GM21717 (cell line): ENCODE data around the gene TKTL1.

ENCODE experiments used
- ATAC-seq: cut with Tn5 transposase; IDR thresholded peaks from one replicate; pipeline ENCODE4 v1.9.1; 2021; ENCODE audit warnings: mild to moderate bottlenecking, moderate library complexity; ENCODE audit not compliant: unreplicated experiment

TKTL1 gene

DNA sequence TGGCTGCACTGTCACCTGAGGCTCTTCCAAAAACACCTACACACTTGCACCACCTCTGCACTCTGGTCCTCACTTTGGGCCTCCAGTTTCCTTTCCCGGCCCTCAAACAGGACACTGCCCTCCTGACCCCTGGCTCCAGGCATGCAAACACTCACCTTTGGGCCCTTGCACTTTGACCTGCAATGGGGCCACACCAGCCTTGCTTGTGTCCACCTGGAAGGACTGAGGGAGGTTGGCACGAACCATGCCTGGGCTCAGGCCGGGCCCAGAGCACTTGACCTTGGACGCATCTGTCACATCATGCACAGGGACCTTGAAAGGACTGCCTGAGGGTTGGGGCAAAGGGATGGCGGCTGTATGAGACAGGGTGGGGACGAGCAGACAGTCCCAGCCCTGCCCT is 63.2 kb downstream of the TKTL1 start:
- ATAC-seq = no peak

- no peak for ATAC-seq
Measured at GRCh38 chrX:154359362-154360154, 64.0 kb downstream of the TKTL1 start.

DNA sequence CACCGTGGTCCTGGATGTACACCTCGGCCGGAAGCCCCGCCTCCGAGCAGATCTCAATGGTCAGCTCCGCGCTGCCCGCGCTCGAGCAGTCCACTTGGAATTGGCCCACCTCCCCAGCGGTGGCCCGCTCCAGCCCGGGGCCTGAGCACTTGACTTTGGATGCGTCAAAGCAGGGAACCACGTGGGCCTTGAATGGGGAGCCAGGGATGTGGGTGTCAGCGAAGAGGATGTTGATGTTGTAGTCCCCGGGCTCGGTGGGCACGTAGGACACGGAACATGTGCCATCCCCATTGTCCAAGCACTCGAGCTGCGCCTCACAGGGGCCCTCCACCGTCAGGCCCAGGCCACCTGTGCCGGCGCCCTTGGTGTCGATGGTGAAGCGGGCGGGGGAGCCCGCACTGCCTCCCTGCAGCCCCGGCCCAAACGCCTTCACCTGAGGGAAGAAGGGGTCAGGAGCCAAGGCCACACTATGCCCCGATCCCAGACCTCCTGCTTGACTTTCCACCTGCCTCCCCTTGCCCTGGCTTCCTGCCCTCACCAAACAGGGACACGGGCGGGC is 64.6 kb downstream of the TKTL1 start:
- ATAC-seq = no peak

DNA sequence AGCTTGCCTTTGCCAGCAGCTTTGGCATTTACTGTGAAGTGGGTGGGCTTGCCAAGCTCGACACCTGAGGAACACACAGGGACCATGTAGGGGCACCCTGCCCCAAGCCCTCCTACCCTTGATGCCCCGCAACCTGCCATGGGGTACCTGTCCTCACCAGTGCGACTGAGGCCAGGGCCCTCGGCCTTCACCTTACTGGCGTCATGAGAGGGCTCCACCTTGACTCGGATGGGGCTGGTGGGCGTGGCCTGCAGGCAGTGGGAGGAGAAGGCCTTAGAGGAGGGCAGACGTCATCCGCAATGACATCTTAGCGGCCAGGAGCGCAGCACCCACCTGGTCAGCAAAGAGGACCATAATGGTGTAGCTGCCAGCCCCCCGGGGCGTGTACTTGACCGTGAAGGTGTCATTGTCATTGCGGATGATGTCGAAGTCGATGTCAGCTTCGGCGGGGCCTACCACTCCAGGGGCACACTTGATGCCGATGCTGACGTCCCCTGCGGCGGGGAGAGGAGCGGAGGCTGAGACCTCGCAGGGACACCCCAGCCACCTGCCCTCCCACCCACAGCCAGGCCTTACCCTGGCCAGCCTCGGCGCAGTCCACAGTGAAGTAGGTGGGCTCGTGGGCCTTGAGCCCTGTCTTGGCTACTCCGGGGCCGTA is 66.6 kb downstream of the TKTL1 start:
- no peak for ATAC-seq

DNA sequence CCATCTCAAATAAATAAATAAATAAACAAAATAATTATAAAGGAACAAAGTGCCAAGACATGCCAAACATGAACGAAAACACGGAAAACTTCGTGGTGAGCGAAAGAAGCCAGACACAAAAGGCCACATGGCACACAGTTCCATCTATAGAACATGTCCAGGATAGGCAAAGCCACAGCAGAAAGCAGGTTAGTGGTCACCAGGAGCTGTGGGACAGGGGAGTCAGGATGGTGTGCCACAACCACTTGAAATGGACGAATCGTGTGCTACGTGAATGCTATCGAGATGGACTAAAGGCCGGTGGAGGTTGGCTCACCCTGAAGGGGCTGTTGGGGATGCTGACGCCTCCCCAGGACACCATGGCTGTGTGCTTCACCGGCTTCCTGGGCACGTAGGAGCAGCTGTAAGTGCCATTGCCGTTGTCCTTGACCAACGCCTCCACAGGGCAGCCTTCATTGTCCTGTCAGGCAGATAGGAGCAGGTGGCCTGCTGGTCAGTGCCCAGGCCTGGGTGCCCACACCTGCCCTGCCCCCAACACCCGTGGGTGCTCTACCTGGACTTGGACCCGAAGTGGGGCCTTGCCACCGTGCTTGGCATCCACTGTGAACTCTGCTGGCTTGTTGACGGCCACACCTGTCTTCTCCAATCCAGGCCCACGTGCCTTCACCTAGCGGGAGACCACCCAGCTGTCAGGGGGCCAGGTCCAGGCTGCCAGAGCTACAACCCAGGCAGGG is 68.3 kb downstream of the TKTL1 start:
- ATAC-seq = no peak

DNA sequence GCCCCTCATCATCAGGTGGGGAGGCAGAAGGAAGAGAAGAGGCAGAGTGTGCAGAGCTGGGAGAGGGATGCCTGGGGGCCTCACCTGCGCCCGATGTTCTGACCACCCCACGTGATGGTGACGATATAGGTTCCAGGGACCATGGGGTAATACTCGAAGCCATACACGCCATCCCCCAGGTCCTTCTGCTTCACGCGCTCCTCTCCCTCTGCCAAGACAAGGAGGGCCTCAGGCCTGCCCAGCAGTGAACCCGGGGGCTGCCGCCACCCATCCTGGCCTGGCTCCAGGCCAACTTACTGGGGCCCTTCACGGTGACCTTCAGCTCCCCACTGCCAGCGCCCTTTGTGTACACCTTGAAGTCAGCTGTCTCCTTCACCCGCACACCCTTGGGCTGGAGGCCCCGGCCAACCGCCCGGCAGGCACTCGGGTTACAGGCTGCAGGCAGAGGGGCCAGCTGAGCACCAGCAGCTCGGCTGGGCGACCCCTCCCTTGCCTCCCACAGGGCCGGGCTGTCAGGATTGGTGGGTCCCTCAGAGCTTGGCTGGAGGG is 69.5 kb downstream of the TKTL1 start:
- ATAC-seq = no peak

GRCh38 chrX:154365997-154366665 is 70.5 kb downstream of the TKTL1 start:
- no peak for ATAC-seq

DNA sequence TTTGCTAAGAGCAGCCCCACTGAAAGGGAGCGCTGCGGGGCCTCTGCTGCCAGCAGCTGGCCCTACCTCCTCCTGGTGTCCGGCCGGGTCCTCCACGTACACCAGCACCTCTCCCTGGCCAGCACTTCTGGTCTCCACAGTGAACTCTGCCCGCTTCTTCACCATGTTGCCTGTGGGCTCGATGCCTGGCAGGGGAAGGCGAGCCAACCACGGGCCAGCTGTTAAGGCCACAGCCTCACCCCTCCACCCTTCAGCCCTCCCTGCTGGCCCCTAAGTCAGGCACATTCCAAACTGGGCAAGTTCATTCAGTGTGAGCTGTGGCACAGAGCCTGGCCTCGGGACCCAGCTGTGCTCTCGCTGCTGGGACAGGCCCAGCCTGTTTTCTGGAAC is 71.1 kb downstream of the TKTL1 start:
- no peak for ATAC-seq

DNA sequence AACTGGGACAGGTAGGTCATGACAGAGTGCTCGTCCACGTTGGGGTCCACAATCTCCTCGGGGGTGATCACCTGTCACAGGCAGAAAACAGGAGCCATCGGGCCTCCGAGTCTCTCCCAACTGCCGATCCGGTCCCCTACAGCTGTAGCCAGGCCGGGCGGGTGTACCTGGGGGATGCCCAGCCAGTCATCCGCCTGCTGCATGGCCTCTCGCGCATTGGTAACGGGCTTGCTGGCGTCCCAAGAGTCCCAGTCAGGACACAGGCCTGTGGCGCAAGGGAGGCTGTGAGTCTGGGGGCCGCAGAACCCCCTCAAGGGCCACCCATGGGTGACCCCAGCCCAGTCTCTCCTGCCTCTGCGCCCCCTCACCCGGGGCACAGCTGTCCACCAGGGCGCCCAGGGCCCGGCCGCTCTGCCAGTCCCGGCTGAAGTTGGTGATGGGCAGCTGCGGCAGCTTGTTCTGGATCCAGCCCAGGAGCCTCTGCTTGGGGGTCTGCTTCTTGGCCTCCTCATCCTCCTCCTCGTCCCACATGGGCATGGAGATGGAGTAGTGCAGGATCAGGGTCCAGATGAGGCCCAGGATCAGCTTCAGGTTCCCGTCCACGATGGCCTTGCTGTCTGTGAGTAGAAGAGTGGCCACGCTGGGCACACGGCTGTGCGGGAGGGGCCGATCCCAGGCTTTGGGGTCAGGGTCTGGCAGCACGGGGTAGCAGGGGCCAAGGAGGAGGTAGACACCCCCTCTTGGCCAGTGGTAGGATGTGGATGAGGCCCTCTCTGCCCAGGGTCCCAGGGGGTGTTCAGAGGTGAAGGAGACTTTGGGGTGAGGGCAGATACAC is 72.1 kb downstream of the TKTL1 start:
- no peak for ATAC-seq

DNA sequence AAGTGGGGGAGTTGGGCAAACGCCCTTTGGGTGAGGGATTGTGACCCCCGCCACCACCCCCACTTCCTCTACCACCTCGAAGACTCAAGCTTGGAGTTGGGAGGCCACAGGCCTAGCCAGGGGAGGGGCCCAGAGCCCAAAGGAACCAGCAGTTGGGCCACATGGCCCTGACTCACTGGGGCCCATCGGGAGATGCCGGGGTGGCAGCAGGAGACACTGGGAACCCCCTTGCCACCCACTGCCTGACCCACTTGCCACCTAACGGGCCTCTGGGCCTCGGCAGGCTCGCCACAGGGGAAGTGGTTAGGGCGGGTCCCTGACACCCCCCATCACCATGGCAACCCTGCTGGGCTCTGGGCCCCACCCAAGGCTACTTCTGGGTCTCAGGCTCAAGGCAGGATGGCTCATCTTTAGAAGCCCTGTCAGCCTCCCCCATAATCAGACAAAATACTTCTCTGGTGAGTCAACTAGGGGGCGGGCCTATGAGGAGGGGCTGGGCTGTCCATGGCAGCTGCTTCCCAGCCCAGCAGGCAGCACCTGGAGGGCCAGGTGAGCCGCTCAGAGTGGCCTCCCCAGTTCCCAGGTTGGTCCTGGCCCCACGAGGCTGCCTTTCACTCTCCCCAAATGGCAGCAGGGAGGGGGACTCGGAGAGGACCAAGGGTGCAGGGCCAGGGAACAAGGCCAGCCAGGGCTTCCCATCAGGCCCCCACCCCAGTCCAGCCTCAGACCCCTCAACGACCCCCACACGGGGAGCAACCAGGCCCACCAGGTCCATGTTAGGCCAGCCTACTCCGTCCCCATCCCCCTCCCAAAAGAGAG is 73.2 kb downstream of the TKTL1 start:
- no peak for ATAC-seq

- no peak for ATAC-seq
Measured at GRCh38 chrX:154369449-154370299, 74.1 kb downstream of the TKTL1 start.

GRCh38 chrX:154370300-154371016 is 74.9 kb downstream of the TKTL1 start:
- ATAC-seq = no peak

DNA sequence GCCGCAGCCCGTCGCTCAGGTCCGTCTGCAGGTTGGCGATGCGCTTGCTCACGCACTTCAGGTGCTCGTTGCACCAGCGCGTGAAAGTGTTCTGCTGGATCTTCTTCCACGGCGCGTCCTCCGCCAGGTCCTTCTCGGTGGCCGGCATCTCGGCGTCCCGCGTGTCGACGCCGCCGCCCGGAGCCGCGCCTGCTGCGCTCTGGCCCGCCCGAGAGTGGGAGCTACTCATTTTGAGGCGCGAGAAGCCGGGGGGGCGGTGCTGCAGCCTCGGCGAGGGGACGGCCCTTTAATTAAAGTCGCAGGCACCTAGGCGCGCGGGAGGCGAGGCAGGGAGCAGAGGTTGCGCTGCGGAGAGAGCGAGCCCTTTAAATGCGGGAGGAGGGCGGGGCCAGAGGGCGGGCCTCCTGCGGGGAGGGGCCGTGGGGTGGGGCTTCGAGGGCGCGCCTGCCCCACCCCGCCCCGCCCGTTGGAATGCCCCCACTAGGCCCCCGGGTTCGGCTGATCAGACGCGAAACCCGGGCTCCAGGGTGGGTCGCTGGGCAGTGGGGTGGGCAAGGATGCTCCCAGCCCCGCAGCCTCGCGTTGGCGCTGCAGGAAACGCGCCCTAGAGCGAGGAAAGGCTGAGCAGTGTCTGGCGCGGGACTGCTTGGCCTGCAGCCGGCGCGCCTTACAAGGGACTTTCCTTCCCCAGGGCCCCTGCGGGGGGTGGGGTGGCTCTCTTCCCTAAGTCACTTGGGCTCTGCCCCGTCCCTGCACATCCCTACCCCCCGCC is 75.6 kb downstream of the TKTL1 start:
- ATAC-seq = peak; percentile 54

- peak; percentile 1 for ATAC-seq
Measured at GRCh38 chrX:154371789-154372300, 76.2 kb downstream of the TKTL1 start.

DNA sequence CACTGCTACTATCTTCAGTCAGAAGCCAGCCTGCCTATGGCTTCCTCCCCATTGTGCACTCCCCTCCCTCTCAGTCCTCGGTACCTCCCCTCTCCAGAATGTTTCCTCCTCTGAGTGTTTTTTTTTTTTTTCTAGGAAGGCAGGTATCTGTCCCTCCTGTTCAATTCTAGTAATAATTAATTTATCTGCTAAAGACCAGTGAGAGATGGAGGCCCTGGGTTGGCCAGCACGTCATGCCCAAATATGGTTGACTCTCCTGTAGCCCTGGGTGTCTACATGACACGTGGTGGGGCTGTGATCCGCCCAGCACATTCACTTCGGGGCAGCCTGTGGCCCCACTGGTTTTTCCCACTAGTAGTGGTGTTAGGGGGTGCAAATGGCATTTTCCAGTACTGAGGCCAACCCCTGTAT is 77.0 kb downstream of the TKTL1 start:
- ATAC-seq = no peak
